PC-9 (cell line): ENCODE data around the gene LMBRD1.
"Not testable (repeated sequence)": the region's sequence is repeated elsewhere in the genome, so short reads cannot be mapped to it uniquely, and the experiment has no call there.

Source experiments
- CTCF ChIP-seq: fragments of 200-600 bp; sonication (generic); conservative IDR thresholded peaks from 2 replicates; pipeline ENCODE4 v1.6.1; 2017; ENCODE audit warnings: mixed run types, antibody characterized with exemption, mild to moderate bottlenecking, moderate library complexity
- EZH2 ChIP-seq: fragments of 200-600 bp; sonication (generic); IDR thresholded peaks from 2 replicates; pipeline ENCODE4 v1.8.0; 2017; ENCODE audit warnings: antibody characterized with exemption, low read depth

GRCh38 chr6:69787436-69787835 lies 9.4 kb downstream of the LMBRD1 start:
- not testable (repeated sequence) for TF ChIP-seq CTCF, EZH2
